CD14-positive monocyte (primary cell): ENCODE data around the gene KL. TPM values are rescaled to one million over a fixed set of nuclear protein-coding genes. Genes with fewer than 3 reads are reported as not detected.

ENCODE experiments used
- DNase-seq, 3 donors: peaks; one replicate each; pipeline ENCODE4 v3.0.0-alpha.2; 2011 to 2022
- H2AFZ ChIP-seq: 2 replicates; pipeline ENCODE4 v1.6.0; 2012; ENCODE audit warnings: mild to moderate bottlenecking, low read depth, low read length, inconsistent platforms; ENCODE audit not compliant: insufficient read depth, poor library complexity, severe bottlenecking
- H3K27ac ChIP-seq, 2 donors: 1 replicate in 1 of 2; 2 replicates in 1 of 2; pipeline ENCODE4 v1.5.1; 2012 to 2013; ENCODE audit warnings: low read length in 2 of 2, control low read depth in 1 of 2, inconsistent platforms in 1 of 2, low read depth in 1 of 2, mild to moderate bottlenecking in 1 of 2
- H3K27me3 ChIP-seq, 2 donors: one replicate each; pipeline versions ENCODE4 v1.6.0 to v1.6.1; 2011 to 2013; ENCODE audit warnings: low read length in 2 of 2; ENCODE audit not compliant: control insufficient read depth in 2 of 2, insufficient read depth in 2 of 2
- H3K36me3 ChIP-seq, 2 donors: replicated peaks in 1 of 2; 1 replicate in 1 of 2; 2 replicates in 1 of 2; pipeline versions ENCODE4 v1.5.1 to v1.6.1; 2012 to 2013; ENCODE audit warnings: low read length in 2 of 2, control low read depth in 1 of 2, inconsistent platforms in 1 of 2, mild to moderate bottlenecking in 1 of 2; ENCODE audit not compliant: insufficient read depth in 2 of 2, control insufficient read depth in 1 of 2
- H3K4me1 ChIP-seq, 2 donors: 1 replicate in 1 of 2; 2 replicates in 1 of 2; pipeline versions ENCODE4 v1.5.1 to v1.6.1; 2012 to 2013; ENCODE audit warnings: low read length in 2 of 2, control low read depth in 1 of 2, inconsistent platforms in 1 of 2, mild to moderate bottlenecking in 1 of 2, moderate library complexity in 1 of 2; ENCODE audit not compliant: insufficient read depth in 2 of 2, control insufficient read depth in 1 of 2
- H3K4me2 ChIP-seq: replicated peaks from 2 replicates; pipeline ENCODE3; 2012; ENCODE audit warnings: low read length, moderate library complexity, mild to moderate bottlenecking; ENCODE audit not compliant: poor library complexity, severe bottlenecking; ENCODE audit errors: extremely low read depth
- H3K4me3 ChIP-seq, 3 experiments: fragments of 200-600 bp in 1 of 3; sonication (generic) in 1 of 3; replicated peaks in 1 of 3; 1 replicate in 2 of 3; 2 replicates in 1 of 3; pipeline ENCODE4 v1.5.1; 2011 to 2013; ENCODE audit warnings: low read length in 3 of 3, mild to moderate bottlenecking in 3 of 3, control low read depth in 2 of 3, low read depth in 2 of 3, inconsistent platforms in 1 of 3, moderate library complexity in 1 of 3
- H3K79me2 ChIP-seq: 2 replicates; pipeline ENCODE4 v1.6.0; 2012; ENCODE audit warnings: mild to moderate bottlenecking, control low read depth, inconsistent platforms, low read length, moderate library complexity; ENCODE audit not compliant: insufficient read depth
- H3K9ac ChIP-seq: 2 replicates; pipeline ENCODE4 v1.6.0; 2017; ENCODE audit warnings: low read length, mild to moderate bottlenecking; ENCODE audit not compliant: insufficient read depth, poor library complexity, severe bottlenecking
- H3K9me3 ChIP-seq, 2 donors: replicated peaks in 1 of 2; 1 replicate in 1 of 2; 2 replicates in 1 of 2; pipeline versions ENCODE4 v1.5.1 to v1.6.1; 2012 to 2013; ENCODE audit warnings: low read length in 2 of 2, control low read depth in 1 of 2; ENCODE audit not compliant: control insufficient read depth in 1 of 2, insufficient read depth in 1 of 2
- H4K20me1 ChIP-seq: 2 replicates; pipeline ENCODE4 v1.6.0; 2012; ENCODE audit warnings: mild to moderate bottlenecking, low read length, control low read depth, moderate library complexity; ENCODE audit not compliant: insufficient read depth
- H3K27ac Mint-ChIP-seq, 7 donors: one replicate each; pipeline ENCODE4 v1.8.0; 2020; ENCODE audit warnings: mild to moderate bottlenecking in 7 of 7, mixed read lengths in 7 of 7, moderate library complexity in 6 of 7, inconsistent platforms in 2 of 7
- H3K27me3 Mint-ChIP-seq, 3 donors: one replicate each; pipeline ENCODE4 v1.8.0; 2021 to 2022; ENCODE audit warnings: low read depth in 3 of 3, mild to moderate bottlenecking in 3 of 3, mixed read lengths in 3 of 3, moderate library complexity in 3 of 3, inconsistent platforms in 1 of 3
- H3K36me3 Mint-ChIP-seq, 2 donors: one replicate each; pipeline ENCODE4 v1.8.0; 2020; ENCODE audit warnings: mixed read lengths in 2 of 2, inconsistent platforms in 1 of 2, mild to moderate bottlenecking in 1 of 2
- H3K4me1 Mint-ChIP-seq: one replicate; pipeline ENCODE4 v1.8.0; 2020; ENCODE audit warnings: mild to moderate bottlenecking, mixed read lengths
- H3K4me3 Mint-ChIP-seq, 2 donors: one replicate each; pipeline ENCODE4 v1.8.0; 2020; ENCODE audit warnings: mild to moderate bottlenecking in 2 of 2, mixed read lengths in 2 of 2, moderate library complexity in 1 of 2
- H3K9me3 Mint-ChIP-seq, 7 donors: one replicate each; pipeline ENCODE4 v1.8.0; 2020 to 2022; ENCODE audit warnings: mixed read lengths in 7 of 7, mild to moderate bottlenecking in 6 of 7, moderate library complexity in 6 of 7, inconsistent platforms in 2 of 7
- CTCF ChIP-seq: fragments of 200-600 bp; IDR thresholded peaks from one replicate; pipeline ENCODE4 v1.8.0; 2022; ENCODE audit warnings: antibody characterized with exemption, mild to moderate bottlenecking
- WGBS: methylation state at CpG from one replicate; pipeline ENCODE4 v1.1.5; 2013; ENCODE audit warnings: missing lambda C conversion rate; ENCODE audit not compliant: insufficient coverage; 5-methylcytosine and 5-hydroxymethylcytosine counted together
- intact Hi-C, 2 donors: fragments of 100-400 bp; cut with micrococcal nuclease; formaldehyde crosslinking; loops; one replicate each; pipeline versions ENCODE4 v1.15.0 to v1.15.1; 2023
- polyA plus RNA-seq, 3 donors: library from polyadenylated mRNA; depleted of rRNA in 1 of 3; unstranded in 2 of 3; stranded (reverse) in 1 of 3; fragments of 300-500 nt in 2 of 3; fragments of >200 nt in 1 of 3; fragmentation: Illumina TruSeq in 2 of 3; gene quantifications; 1 replicate in 2 of 3; 2 replicates in 1 of 3; pipeline ENCODE4 v1.2.3, GENCODE V29; 2012 to 2021

The KL gene
- polyA plus RNA-seq, 3 donors, result 0.24 to 1.4 (median 0.75) TPM

- H3K4me1 ChIP-seq, result peaks cover 34 to 40% of the 10 kb centered on the region in 2 donors
- intact Hi-C loops, result no loop called here
Measured at GRCh38 chr13:33033986-33034385, 17.8 kb downstream of the KL start.

GRCh38 chr13:33034882-33035520 is 18.8 kb downstream of the KL start:
- H3K27me3 ChIP-seq, result no peaks in the 10 kb centered on the region
- Mint-ChIP-seq H3K9me3 (peaks cover 0 to 3% (median 0%) of the 10 kb centered on the region in 7 donors), H3K4me3 (peak overlapping the region; percentile 2 to 48), H3K27ac (peak overlapping the region; percentile 83 to 94 (median 86)), H3K36me3 (no peaks in the 10 kb centered on the region), H3K27me3 (peaks cover 0 to 6% (median 0%) of the 10 kb centered on the region in 3 donors), H3K4me1 (peaks cover 43% of the 10 kb centered on the region)
- peak overlapping the region in 1 of 3 experiments; percentile 23 for H3K4me3 ChIP-seq
- H3K4me1 ChIP-seq, result peaks cover 34 to 46% of the 10 kb centered on the region in 2 donors
- H3K36me3 ChIP-seq, result no peaks in the 10 kb centered on the region
- peak overlapping the region; percentile 29 for H3K4me2 ChIP-seq
- no CpG with 5 or more reads among the region's 5 CpGs for WGBS
- TF ChIP-seq CTCF, result no peak
- intact Hi-C loops, result no loop called here
- peak overlapping the region in 1 of 2 donors; percentile 80 for H3K27ac ChIP-seq
- H4K20me1 ChIP-seq, result no peaks in the 10 kb centered on the region
- peak; percentile 57 to 74 (median 72) for DNase-seq
- no peaks in the 10 kb centered on the region for H3K9me3 ChIP-seq
- H3K9ac ChIP-seq, result no peak overlapping the region
- no peaks in the 10 kb centered on the region for H3K79me2 ChIP-seq
- H2AFZ ChIP-seq, result peak overlapping the region; percentile 37

More at GRCh38 chr13:33033986-33034385, 17.8 kb downstream of the KL start:
- H3K36me3 Mint-ChIP-seq, result no peaks in the 10 kb centered on the region
- H4K20me1 ChIP-seq, result no peaks in the 10 kb centered on the region
- peaks cover 0 to 3% (median 0%) of the 10 kb centered on the region in 7 donors for H3K9me3 Mint-ChIP-seq
- no peak overlapping the region for H3K4me3 Mint-ChIP-seq
- no peaks in the 10 kb centered on the region for H3K9me3 ChIP-seq
- H3K27ac ChIP-seq, result peak overlapping the region; percentile 43 to 80
- H3K9ac ChIP-seq, result no peak overlapping the region
- H3K27me3 ChIP-seq, result no peaks in the 10 kb centered on the region
- H3K27me3 Mint-ChIP-seq, result peaks cover 0 to 6% (median 0%) of the 10 kb centered on the region in 3 donors
- H3K36me3 ChIP-seq, result no peaks in the 10 kb centered on the region
- TF ChIP-seq CTCF, result no peak
- DNase-seq, result no peak
- peak overlapping the region; percentile 76 for H2AFZ ChIP-seq
- peak overlapping the region; percentile 83 to 96 (median 86) for H3K27ac Mint-ChIP-seq
- no peaks in the 10 kb centered on the region for H3K79me2 ChIP-seq
- peak overlapping the region; percentile 62 for H3K4me2 ChIP-seq
- peak overlapping the region in 1 of 3 experiments; percentile 65 for H3K4me3 ChIP-seq
- H3K4me1 Mint-ChIP-seq, result peaks cover 41% of the 10 kb centered on the region
